Measurements from ENCODE around the gene LCMT1. TPM values are rescaled to one million over a fixed set of nuclear protein-coding genes. Genes with fewer than 3 reads are reported as not detected.

Gene LCMT1
- total RNA-seq, 1 experiment from 2014 or later = 86.3 TPM

- no peak for TF ChIP-seq MAX (CRISPR knock-in tag; IDR thresholded peaks at IDR 0.05)
- no peak for TF ChIP-seq ZSCAN18 (CRISPR knock-in tag; IDR thresholded peaks at IDR 0.05)
- no peaks in the 10 kb centered on the region for H3K9me3 Mint-ChIP-seq
- ChIA-PET POLR2A (interaction anchor here (0.6 kb wide), 1 partner anchor 7 kb away, joined by 3 read pairs; no protein-coding TSS in a partner anchor), CTCF (interaction anchor here (0.6 to 2.9 kb wide), 2 partner anchors 8 to 89 kb away, joined by 4 to 11 read pairs; no protein-coding TSS in a partner anchor)
- H3K27ac Mint-ChIP-seq = no peak overlapping the region
- no peaks in the 10 kb centered on the region for H3K4me1 Mint-ChIP-seq
- DNase-seq (ENCODE audit: low spot score) (no peak), ATAC-seq (no peak)
- peaks cover 3% of the 10 kb centered on the region; the same call in 1 of the 2 replicates for H3K27me3 Mint-ChIP-seq (ENCODE audit: low read depth)
- H3K36me3 Mint-ChIP-seq = no peaks in the 10 kb centered on the region
- no peak overlapping the region for H3K4me3 Mint-ChIP-seq
Observed at GRCh38 chr16:25217112-25217511, 105.6 kb downstream of the LCMT1 start.

GRCh38 chr16:25217921-25218320 is 106.4 kb downstream of the LCMT1 start:
- ATAC-seq = no peak
- ChIA-PET CTCF (interaction anchor here (0.6 kb wide), 1 partner anchor 89 kb away, joined by 4 read pairs; no protein-coding TSS in a partner anchor), POLR2A (interaction anchor here (0.6 kb wide), 1 partner anchor 8 kb away, joined by 3 read pairs; no protein-coding TSS in a partner anchor)
- no peaks in the 10 kb centered on the region for H3K4me1 Mint-ChIP-seq
- no peaks in the 10 kb centered on the region for H3K27me3 Mint-ChIP-seq (ENCODE audit: low read depth)
- no peak overlapping the region for H3K27ac Mint-ChIP-seq
- no peaks in the 10 kb centered on the region for H3K36me3 Mint-ChIP-seq
- H3K4me3 Mint-ChIP-seq = no peak overlapping the region
- no peak for TF ChIP-seq KAT7 (CRISPR knock-in tag; IDR thresholded peaks at IDR 0.05; ENCODE audit: borderline replicate concordance)
- TF ChIP-seq ATF3 (CRISPR knock-in tag; conservative IDR thresholded peaks at IDR 0.05) = no peak
- TF ChIP-seq ETV6 (CRISPR knock-in tag; IDR thresholded peaks at IDR 0.05) = no peak
- no peak for TF ChIP-seq TEAD4 (CRISPR knock-in tag; IDR thresholded peaks at IDR 0.05)
- no peak for TF ChIP-seq USF1 (CRISPR knock-in tag; IDR thresholded peaks at IDR 0.05)
- no peak for TF ChIP-seq ESRRA (CRISPR knock-in tag; IDR thresholded peaks at IDR 0.05; ENCODE audit: borderline replicate concordance)
- DNase-seq (ENCODE audit: low spot score) = no peak
- no peaks in the 10 kb centered on the region for H3K9me3 Mint-ChIP-seq

- H3K36me3 Mint-ChIP-seq = no peaks in the 10 kb centered on the region
- H3K9me3 Mint-ChIP-seq = no peaks in the 10 kb centered on the region
- no peak overlapping the region for H3K27ac Mint-ChIP-seq
- ATAC-seq = no peak
- no peak for DNase-seq (ENCODE audit: low spot score)
- no peaks in the 10 kb centered on the region for H3K27me3 Mint-ChIP-seq (ENCODE audit: low read depth)
- TF ChIP-seq KAT7 (CRISPR knock-in tag; IDR thresholded peaks at IDR 0.05; ENCODE audit: borderline replicate concordance) (no peak), TCF7 (CRISPR knock-in tag; IDR thresholded peaks at IDR 0.05; ENCODE audit: low read depth) (no peak), TEAD4 (CRISPR knock-in tag; IDR thresholded peaks at IDR 0.05) (no peak), USF2 (CRISPR knock-in tag; IDR thresholded peaks at IDR 0.05) (no peak), FOXK1 (CRISPR knock-in tag; IDR thresholded peaks at IDR 0.05) (no peak), ATF3 (CRISPR knock-in tag; conservative IDR thresholded peaks at IDR 0.05) (no peak), PREB (CRISPR knock-in tag; IDR thresholded peaks at IDR 0.05; ENCODE audit: borderline replicate concordance) (no peak), ZNF138 (CRISPR knock-in tag; conservative IDR thresholded peaks at IDR 0.05) (no peak), E2F1 (CRISPR knock-in tag; IDR thresholded peaks at IDR 0.05) (no peak), SOX15 (CRISPR knock-in tag; IDR thresholded peaks at IDR 0.05) (no peak), CREB1 (CRISPR knock-in tag; IDR thresholded peaks at IDR 0.05) (no peak), ZBTB43 (CRISPR knock-in tag; IDR thresholded peaks at IDR 0.05) (no peak), IRF1 (CRISPR knock-in tag; IDR thresholded peaks at IDR 0.05) (no peak), SP1 (CRISPR knock-in tag; conservative IDR thresholded peaks at IDR 0.05) (no peak)
- CTCF ChIA-PET = interaction anchor here (0.5 kb wide), 1 partner anchor 13 kb away, joined by 3 read pairs; no protein-coding TSS in a partner anchor
- POLR2A ChIA-PET = no interaction called here
- H3K4me3 Mint-ChIP-seq = no peak overlapping the region
- H3K4me1 Mint-ChIP-seq = no peaks in the 10 kb centered on the region
Observed at GRCh38 chr16:25219070-25219737, 107.7 kb downstream of the LCMT1 start.
